ENCODE measurements around the gene BDP1. TPM values are rescaled to one million over a fixed set of nuclear protein-coding genes. Genes with fewer than 3 reads are reported as not detected.
"Not testable (repeated sequence)": the region's sequence is repeated elsewhere in the genome, so short reads cannot be mapped to it uniquely, and the experiment has no call there.

BDP1 gene
- total RNA-seq, 2 donors from 2014 or later, result 18.6 to 22.9 TPM

DNA sequence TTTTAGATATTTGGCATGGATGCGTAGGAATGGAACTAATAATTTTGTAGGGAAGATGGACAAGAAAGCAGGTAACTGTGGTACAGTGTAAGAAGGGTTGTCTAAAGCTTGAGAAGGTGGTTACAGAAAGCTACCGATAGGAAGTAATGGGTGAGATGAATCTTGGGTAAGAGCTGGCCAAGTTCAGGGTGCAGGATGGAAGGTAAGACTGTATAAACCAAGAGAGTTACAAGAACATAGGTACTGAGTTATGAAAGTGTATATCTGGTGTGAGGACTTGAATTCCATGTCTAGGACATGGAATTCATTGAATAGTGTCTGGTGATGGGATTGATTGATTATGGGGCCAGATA is 133.1 kb downstream of the BDP1 start:
- ATAC-seq, result no peak
- no peak for DNase-seq
- intact Hi-C loops (cut with DNase I, micrococcal nuclease), result no loop called here

DNA sequence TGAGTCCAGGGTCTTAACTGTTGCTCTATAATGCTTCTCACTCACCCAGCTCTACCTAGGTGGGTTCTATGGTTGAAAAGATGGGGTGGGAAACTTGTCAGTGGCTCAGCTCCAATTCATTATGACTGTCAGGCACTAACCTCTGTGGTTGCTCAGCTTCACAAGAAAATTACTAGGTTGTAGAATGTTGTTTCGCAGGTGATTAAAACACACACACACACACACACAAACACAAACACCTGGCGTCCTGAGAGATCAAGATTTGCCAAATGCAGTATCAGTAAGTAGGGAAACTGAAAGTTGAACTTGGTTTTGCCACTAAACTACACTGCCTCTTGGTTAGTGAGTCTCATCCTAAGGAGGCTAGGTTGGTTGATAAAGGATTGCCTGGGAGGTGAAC is 134.5 kb downstream of the BDP1 start:
- intact Hi-C loops (cut with DNase I, micrococcal nuclease), result no loop called here
- ATAC-seq (no peak), DNase-seq (no peak)

DNA sequence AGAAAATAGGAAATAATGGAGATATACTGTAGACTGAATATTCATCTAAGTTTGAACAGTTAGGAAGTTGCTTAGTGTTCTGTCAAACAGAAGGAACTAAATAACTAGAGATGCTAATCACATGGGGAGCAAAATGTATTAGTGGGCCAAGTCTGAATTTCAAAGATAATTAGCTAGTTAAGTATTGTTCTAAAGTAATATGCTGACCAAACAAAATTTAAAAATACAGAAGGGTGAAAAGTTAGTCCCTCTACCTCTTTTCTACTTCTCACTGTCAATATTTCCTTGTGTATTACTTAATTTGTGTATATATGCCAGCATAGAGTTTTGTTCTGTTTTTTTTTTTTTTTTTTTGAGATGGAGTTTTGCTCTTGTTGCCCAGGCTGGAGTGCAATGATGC is 135.6 kb downstream of the BDP1 start:
- no peak for DNase-seq
- no peak for ATAC-seq
- intact Hi-C loops (cut with DNase I, micrococcal nuclease), result no loop called here

DNA sequence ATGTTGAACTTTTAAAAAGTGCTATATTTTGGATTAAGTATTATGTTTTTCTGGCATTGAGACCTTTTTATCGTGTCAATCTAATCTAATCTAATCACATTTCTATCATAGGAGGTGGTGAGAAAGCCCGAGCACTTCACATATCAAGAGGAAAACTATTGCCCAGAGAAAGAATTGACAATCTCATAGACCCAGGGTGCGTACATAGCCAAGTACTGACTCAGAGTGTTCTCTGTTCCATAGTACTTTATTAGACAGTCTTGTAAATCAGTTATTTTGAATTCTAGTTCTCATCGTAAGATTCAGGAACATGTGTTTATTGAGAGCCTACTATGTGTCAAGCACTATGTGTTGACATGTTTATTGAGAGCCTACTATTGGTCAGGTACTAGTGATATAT is 140.7 kb downstream of the BDP1 start:
- intact Hi-C loops (cut with DNase I, micrococcal nuclease), result no loop called here
- DNase-seq (no peak), ATAC-seq (no peak)

DNA sequence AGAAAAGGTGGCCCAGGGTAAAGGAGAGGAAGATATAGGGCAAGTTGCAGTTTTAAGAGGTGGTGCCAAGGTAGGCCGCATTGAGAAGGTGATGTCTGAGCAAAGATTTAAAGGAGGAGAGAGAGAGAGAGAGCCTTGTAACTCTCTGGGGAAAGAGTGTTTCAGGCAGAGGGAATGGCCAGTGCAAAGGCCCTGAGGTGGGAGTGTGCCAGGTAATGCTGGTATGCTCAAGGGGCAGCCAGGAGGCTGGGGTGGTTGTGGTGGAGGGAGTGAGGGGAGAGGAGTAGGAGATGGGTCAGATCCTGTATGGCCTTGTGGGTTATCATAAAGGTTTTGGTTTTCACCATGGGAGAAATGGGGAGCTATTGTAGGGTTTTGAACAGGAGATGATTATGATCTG is 141.6 kb downstream of the BDP1 start:
- ATAC-seq, result no peak
- intact Hi-C loops (cut with DNase I, micrococcal nuclease), result no loop called here
- DNase-seq, result no peak

DNA sequence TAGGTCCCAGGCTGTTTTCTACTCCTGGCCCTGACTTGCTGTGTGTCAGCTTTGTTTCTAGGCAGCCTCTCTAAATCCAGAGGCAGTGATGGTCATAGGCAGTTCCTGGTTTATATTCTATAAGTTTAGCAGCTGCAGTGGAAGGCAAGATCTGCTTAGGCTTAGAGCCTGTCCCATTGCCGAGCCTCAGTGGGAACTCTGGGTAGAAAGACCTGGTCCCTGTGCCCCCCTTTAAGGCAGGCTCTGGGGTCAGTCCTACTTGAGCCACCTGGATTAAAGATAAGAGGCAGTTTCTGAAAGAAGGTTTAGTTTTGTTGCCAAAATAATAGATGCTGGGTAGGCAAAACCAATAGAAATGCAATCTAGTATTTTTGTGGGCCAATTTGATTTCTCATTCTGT is 145.3 kb downstream of the BDP1 start:
- intact Hi-C loops (cut with DNase I, micrococcal nuclease), result no loop called here
- DNase-seq, result no peak
- no peak for ATAC-seq

DNA sequence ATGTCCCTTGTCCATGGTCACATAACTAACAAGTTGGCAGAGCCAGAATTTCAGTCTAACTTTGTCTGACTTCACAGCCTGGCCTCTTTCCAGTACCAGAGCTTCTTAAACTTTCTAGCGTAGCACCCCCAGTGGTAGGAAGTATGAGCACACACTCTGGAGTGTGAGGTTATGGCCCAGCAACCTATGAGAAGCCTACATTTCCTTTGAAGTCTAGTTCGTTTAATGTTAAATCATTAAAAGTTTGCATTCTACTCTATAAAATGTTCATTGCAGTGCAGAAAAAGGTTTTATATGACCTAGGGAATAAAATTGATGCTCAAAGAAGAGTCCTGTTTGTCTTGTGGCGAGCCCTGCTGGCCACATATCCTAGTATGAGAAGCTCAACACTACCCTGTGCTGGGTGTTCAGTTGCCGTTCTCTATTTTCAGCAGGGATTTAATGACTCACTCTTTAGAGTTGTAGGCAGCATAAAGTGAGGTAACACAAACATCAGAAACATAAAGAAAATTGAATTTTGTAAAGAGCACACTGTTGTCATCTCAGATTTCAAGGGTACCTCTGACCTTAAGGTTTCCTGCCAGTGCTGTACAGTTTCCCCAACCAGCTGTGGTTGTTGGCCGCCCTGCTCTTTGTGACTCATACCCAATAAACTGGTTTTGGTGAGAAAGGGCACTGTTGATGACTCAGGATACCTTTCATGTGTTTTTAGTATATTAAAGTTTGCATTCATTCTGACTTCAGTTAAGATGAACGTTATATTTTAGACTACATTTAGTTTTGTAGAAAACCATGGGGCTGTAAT is 146.0 kb downstream of the BDP1 start:
- ATAC-seq, result peak; percentile 95
- peak; percentile 46 to 47 for DNase-seq
- intact Hi-C loops (cut with DNase I, micrococcal nuclease), result no loop called here

DNA sequence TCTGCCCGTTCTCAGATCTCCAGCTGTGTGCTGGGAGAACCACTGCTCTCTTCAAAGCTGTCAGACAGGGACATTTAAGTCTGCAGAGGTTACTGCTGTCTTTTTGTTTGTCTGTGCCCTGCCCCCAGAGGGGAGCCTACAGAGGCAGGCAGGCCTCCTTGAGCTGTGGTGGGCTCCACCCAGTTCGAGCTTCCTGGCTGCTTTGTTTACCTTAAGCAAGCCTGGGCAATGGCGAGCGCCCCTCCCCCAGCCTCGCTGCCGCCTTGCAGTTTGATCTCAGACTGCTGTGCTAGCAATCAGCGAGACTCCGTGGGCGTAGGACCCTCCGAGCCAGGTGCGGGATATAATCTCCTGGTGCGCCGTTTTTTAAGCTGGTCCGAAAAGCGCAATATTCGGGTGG is 154.5 kb downstream of the BDP1 start:
- intact Hi-C loops (cut with DNase I, micrococcal nuclease), result not testable (repeated sequence)

DNA sequence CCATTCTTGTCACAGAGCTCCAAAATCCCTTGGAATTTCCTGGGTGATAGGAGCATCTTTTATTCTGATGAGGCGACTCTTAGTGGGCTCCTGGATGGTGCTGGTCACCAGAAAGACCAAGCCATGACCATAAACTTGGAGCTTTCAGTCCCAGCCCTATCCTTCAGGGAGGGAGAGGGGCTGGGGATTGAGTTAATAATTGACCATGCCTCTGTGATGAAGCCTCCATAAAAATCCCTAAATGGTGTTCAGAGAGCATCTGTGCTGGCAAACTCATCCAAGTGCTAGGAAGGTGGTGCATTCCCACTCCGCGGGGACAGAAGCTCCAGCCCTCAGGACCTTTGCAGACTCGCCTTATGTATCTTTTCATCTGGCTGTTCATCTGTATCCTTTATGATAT is 160.4 kb downstream of the BDP1 start:
- DNase-seq, result no peak
- peak; percentile 73 for ATAC-seq
- intact Hi-C loops (cut with DNase I, micrococcal nuclease), result no loop called here

More for the DNA sequence above, 154.5 kb downstream of the BDP1 start:
- not testable (repeated sequence) for DNase-seq, ATAC-seq

Other genes starting within 250 kb of the BDP1 start
- gene MCCC2, start 131.7 kb downstream of the BDP1 start, total RNA-seq, result 10 to 100 TPM; 59.5 to 77.4 TPM

All from left colon (tissue), 2 donors.